HEK293 (cell line): ENCODE data around the gene TRIM44.

Experiments
- ZBTB26 ChIP-seq: fragments of 450-650 bp; formaldehyde crosslinking; optimal IDR thresholded peaks from 2 replicates; pipeline ENCODE3; 2016; ENCODE audit warnings: missing biosample characterization, mild to moderate bottlenecking, missing genetic modification characterization
- ZNF350 ChIP-seq: fragments of 450-650 bp; formaldehyde crosslinking; IDR thresholded peaks from 2 replicates; pipeline ENCODE4 v1.5.0; 2017; ENCODE audit warnings: missing biosample characterization, mild to moderate bottlenecking, missing genetic modification characterization

- TF ChIP-seq ZBTB26 (tag by site-specific recombination) (no peak), ZNF350 (tag by site-specific recombination) (no peak)
These were observed 64.6 kb downstream of the TRIM44 start for GRCh38 chr11:35727140-35727539.
